ENCODE data around the gene CLDN11.

The CLDN11 gene

DNA sequence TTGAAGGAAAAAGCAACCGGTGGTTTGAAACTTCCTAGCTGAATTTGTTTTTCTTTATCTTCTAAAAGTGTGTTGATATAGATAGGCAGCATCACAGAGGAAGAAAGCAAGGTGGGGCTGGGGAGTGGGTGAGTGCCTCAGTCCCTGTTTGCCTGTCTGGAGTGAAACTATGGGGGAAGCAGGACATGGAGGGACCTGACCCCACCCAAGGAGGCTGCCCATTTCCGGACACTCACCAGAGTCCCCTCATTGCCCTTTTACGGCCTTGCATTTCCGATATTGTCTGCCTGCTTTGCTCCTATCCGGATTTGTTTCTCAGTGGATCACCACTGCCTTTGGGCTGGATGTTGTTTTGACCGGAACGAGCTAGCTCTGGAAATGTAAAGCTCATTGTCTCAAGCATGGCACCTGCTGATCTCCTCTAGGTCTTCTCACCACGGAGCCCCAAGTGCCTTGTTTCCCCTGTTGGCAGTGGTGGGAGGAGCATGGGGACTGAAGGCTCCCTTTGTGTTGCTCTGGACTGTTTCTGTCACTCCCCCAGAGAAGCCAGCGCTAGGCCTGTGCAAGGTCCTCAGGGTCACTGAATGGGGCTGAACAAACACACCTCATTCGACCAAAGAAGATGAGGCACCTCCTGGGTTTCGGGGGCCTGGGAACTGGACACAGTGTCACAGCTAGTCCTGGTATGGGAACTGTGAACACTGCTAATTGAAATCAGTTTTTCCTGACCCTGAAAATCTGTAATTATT is 7.0 kb downstream of the CLDN11 start:
- TF ChIP-seq, protein P1, sequence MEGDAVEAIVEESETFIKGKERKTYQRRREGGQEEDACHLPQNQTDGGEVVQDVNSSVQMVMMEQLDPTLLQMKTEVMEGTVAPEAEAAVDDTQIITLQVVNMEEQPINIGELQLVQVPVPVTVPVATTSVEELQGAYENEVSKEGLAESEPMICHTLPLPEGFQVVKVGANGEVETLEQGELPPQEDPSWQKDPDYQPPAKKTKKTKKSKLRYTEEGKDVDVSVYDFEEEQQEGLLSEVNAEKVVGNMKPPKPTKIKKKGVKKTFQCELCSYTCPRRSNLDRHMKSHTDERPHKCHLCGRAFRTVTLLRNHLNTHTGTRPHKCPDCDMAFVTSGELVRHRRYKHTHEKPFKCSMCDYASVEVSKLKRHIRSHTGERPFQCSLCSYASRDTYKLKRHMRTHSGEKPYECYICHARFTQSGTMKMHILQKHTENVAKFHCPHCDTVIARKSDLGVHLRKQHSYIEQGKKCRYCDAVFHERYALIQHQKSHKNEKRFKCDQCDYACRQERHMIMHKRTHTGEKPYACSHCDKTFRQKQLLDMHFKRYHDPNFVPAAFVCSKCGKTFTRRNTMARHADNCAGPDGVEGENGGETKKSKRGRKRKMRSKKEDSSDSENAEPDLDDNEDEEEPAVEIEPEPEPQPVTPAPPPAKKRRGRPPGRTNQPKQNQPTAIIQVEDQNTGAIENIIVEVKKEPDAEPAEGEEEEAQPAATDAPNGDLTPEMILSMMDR (conservative IDR thresholded peaks at IDR 0.05; ENCODE audit: control insufficient read depth, insufficient read depth, low read depth, low read length) = no peak
- DNase-seq (ENCODE audit: low read depth) = no peak
- no peak overlapping the region for H3K4me3 ChIP-seq (ENCODE audit: control insufficient read depth, low read depth, low read length)

DNA sequence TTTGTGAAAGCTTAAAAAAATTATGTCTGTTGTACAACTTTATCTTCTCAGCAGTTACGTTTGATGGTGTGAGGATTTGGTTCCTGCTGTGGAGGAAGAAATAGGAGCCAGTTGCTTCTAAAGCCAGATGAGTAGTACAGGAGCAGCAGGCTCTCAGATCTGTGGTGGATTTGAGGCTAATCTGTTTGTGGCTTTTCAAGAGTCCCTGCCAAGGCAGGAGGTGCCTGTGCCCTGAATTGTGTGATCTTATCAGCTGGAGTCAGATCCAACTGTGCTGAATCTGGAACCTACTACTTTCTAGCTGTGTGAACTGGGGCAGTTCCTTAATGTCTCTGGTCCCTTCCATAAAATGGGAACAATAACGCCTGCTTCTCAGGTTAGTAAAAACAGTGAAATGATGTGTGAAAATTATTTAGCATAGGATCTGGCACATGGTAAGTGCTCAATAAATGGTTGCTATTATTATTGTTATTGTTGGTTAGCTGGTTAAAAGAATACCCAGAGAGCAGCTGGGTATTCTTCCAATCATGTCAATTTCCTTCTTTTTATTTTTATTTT is 7.7 kb downstream of the CLDN11 start:
- TF ChIP-seq, protein P1 (conservative IDR thresholded peaks at IDR 0.05; ENCODE audit: control insufficient read depth, insufficient read depth, low read depth, low read length) = no peak
- no peak overlapping the region for H3K4me3 ChIP-seq (ENCODE audit: control insufficient read depth, low read depth, low read length)
- DNase-seq (ENCODE audit: low read depth) = no peak

DNA sequence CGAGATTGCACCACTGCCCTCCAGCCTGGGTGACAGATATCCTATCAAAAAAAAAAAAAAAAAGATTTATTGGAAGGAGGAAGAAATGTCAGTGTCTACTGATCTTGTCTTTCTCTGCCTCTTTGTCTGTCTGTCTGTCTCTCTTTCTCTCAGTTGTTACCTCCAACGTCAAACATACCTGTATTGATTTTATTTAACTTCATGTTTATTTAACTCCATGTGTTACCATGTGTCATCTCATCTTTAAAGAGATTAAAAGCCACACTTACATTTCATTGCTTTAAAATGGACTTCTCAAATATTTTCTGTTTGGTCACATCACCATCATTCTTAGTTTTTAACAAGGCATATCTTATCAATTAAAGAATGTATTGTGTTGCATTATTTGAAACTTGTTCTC is 9.4 kb downstream of the CLDN11 start:
- no peak for DNase-seq (ENCODE audit: low read depth)
- no peak overlapping the region for H3K4me3 ChIP-seq (ENCODE audit: control insufficient read depth, low read depth, low read length)
- TF ChIP-seq, protein P1 (conservative IDR thresholded peaks at IDR 0.05; ENCODE audit: control insufficient read depth, insufficient read depth, low read depth, low read length) = no peak

DNA sequence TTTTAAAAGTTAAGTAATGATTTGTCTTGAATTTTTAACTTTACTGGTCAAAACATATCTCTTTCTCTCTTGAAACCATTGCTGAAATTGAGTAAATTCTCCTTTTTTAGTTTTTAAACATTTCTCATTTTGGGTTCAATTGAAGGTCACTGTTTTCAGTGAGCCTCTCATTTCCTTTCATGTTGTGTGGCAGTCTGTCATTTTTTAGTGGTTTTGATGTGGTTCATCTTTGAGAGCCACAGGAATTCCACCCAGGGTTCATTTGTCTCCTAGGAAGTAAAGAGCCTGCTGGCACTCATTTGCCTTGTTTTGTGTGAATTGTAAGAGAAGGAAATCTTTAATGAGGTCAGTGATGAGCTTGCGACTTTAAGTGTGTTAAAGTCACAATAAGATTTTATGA is 10.4 kb downstream of the CLDN11 start:
- TF ChIP-seq, protein P1 (conservative IDR thresholded peaks at IDR 0.05; ENCODE audit: control insufficient read depth, insufficient read depth, low read depth, low read length) = no peak
- DNase-seq (ENCODE audit: low read depth) = no peak

DNA sequence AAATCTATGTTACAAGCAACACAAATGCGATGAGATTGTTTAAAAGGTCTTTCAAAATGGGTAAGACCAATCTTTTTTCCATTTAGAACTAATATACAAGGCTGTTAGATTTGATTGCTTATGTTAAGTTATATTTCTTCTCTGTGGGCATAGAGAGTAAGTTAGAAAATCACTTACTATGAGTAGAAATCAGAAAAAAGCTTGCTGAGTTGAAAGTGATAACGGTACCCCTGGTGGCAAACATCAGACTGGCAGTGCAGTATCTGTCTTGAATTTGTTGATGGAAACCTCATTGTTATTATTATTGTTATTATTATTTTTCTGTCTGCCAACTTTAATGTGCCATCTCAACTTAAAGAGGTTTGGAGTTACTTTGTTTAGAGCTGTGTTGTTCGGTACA is 12.4 kb downstream of the CLDN11 start:
- DNase-seq (ENCODE audit: low read depth) = no peak
- no peak overlapping the region for H3K4me3 ChIP-seq (ENCODE audit: control insufficient read depth, low read depth, low read length)
- TF ChIP-seq, protein P1 (conservative IDR thresholded peaks at IDR 0.05; ENCODE audit: control insufficient read depth, insufficient read depth, low read depth, low read length) = peak; percentile 36

More for the DNA sequence above, 10.4 kb downstream of the CLDN11 start:
- H3K4me3 ChIP-seq (ENCODE audit: control insufficient read depth, low read depth, low read length) = no peak overlapping the region

DNA sequence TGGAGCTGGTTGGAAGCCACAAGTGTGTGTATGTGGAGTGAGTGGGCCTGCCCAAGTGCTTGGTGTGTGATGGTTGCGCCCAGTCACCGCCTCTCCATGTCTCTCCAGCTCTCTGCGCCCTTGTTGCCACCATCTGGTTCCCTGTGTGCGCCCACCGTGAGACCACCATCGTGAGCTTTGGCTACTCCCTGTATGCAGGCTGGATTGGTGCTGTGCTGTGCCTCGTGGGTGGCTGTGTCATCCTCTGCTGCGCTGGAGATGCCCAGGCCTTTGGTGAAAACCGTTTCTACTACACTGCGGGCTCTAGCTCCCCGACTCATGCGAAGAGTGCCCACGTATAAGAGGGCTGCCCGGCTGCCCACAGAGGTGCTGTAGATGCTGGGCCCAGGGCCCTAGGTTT is 13.7 kb downstream of the CLDN11 start:
- no peak overlapping the region for H3K4me3 ChIP-seq (ENCODE audit: control insufficient read depth, low read depth, low read length)
- TF ChIP-seq, protein P1 (conservative IDR thresholded peaks at IDR 0.05; ENCODE audit: control insufficient read depth, insufficient read depth, low read depth, low read length) = no peak
- DNase-seq (ENCODE audit: low read depth) = no peak
